ENCODE measurements around the gene EHF. TPM values are rescaled to one million over a fixed set of nuclear protein-coding genes. Genes with fewer than 3 reads are reported as not detected.

Gene EHF
- total RNA-seq, 2 donors from 2014 or later: 21.4 to 40.5 TPM

GRCh38 chr11:34616830-34617504 is 3.9 kb upstream of the EHF start:
- TF ChIP-seq POLR2A (IDR thresholded peaks at IDR 0.05): no peak
- TF ChIP-seq CTCF (IDR thresholded peaks at IDR 0.05): no peak
- no peaks in the 10 kb centered on the region for H3K9me3 ChIP-seq
- H3K27me3 ChIP-seq: no peaks in the 10 kb centered on the region
- 11 to 12% methylated on average over 6 to 7 of the region's 7 CpGs for whole genome bisulfite sequencing, 2 donors
- H3K36me3 ChIP-seq (replicated peaks in 1 of 2; ENCODE audit: insufficient read depth in 1 of 2, low read depth in 2 of 2): no peaks in the 10 kb centered on the region
- H3K4me1 ChIP-seq: peaks cover 75% of the 10 kb centered on the region
- DNase-seq (peak in 3 of 4 donors; percentile 38 to 68 (median 47)), ATAC-seq (no peak)
- H3K27ac ChIP-seq: peak overlapping the region in 3 of 4 donors; percentile 40 to 59 (median 45)
- H3K4me3 ChIP-seq: no peak overlapping the region
- intact Hi-C loops (cut with DNase I): no loop called here

GRCh38 chr11:34618406-34618805 is 2.5 kb upstream of the EHF start:
- peak overlapping the region in 1 of 4 donors; percentile 17 for H3K27ac ChIP-seq
- no peak for DNase-seq
- H3K9me3 ChIP-seq: no peaks in the 10 kb centered on the region
- WGBS, 2 donors: 87 to 93% methylated on average over 2 of the region's 2 CpGs
- H3K4me3 ChIP-seq: no peak overlapping the region
- peaks cover 62% of the 10 kb centered on the region for H3K4me1 ChIP-seq
- H3K27me3 ChIP-seq: no peaks in the 10 kb centered on the region
- ATAC-seq: no peak
- no peaks in the 10 kb centered on the region for H3K36me3 ChIP-seq (replicated peaks in 1 of 2; ENCODE audit: insufficient read depth in 1 of 2, low read depth in 2 of 2)
- intact Hi-C loops (cut with DNase I): no loop called here
- TF ChIP-seq POLR2A (IDR thresholded peaks at IDR 0.05) (no peak), CTCF (IDR thresholded peaks at IDR 0.05) (no peak)

GRCh38 chr11:34619062-34619516 is 1.8 kb upstream of the EHF start:
- WGBS, 2 donors: 48 to 70% methylated on average over 2 of the region's 2 CpGs
- Histone ChIP-seq H3K27me3 (no peaks in the 10 kb centered on the region), H3K27ac (peak overlapping the region; percentile 33 to 90 (median 68)), H3K4me3 (no peak overlapping the region), H3K36me3 (replicated peaks in 1 of 2; ENCODE audit: insufficient read depth in 1 of 2, low read depth in 2 of 2) (no peaks in the 10 kb centered on the region), H3K9me3 (no peaks in the 10 kb centered on the region), H3K4me1 (peaks cover 56% of the 10 kb centered on the region)
- ATAC-seq (no peak), DNase-seq (no peak)
- TF ChIP-seq POLR2A (IDR thresholded peaks at IDR 0.05) (no peak), CTCF (IDR thresholded peaks at IDR 0.05) (no peak)
- intact Hi-C loops (cut with DNase I): no loop called here

GRCh38 chr11:34620202-34620601 is 691 bp upstream of the EHF start:
- intact Hi-C loops (cut with DNase I): no loop called here
- Histone ChIP-seq H3K27ac (peak overlapping the region; percentile 39 to 90 (median 82)), H3K4me1 (peaks cover 48% of the 10 kb centered on the region), H3K36me3 (replicated peaks in 1 of 2; ENCODE audit: insufficient read depth in 1 of 2, low read depth in 2 of 2) (no peaks in the 10 kb centered on the region), H3K9me3 (no peaks in the 10 kb centered on the region), H3K4me3 (no peak overlapping the region), H3K27me3 (no peaks in the 10 kb centered on the region)
- TF ChIP-seq POLR2A (IDR thresholded peaks at IDR 0.05) (no peak), CTCF (IDR thresholded peaks at IDR 0.05) (no peak)
- no peak for DNase-seq
- 42 to 75% methylated on average over 2 of the region's 2 CpGs for WGBS, 2 donors
- ATAC-seq: no peak

GRCh38 chr11:34621876-34622275 is 983 bp downstream of the EHF start:
- H3K27me3 ChIP-seq: no peaks in the 10 kb centered on the region
- DNase-seq (no peak), ATAC-seq (no peak)
- intact Hi-C loops (cut with DNase I): no loop called here
- H3K36me3 ChIP-seq (replicated peaks in 1 of 2; ENCODE audit: insufficient read depth in 1 of 2, low read depth in 2 of 2): no peaks in the 10 kb centered on the region
- peaks cover 39% of the 10 kb centered on the region for H3K4me1 ChIP-seq
- H3K27ac ChIP-seq: peak overlapping the region; percentile 74 to 90 (median 86)
- no peak for TF ChIP-seq POLR2A (IDR thresholded peaks at IDR 0.05)
- no peak for TF ChIP-seq CTCF (IDR thresholded peaks at IDR 0.05)
- WGBS, 2 donors: 53 to 90% methylated on average over 2 of the region's 2 CpGs
- H3K4me3 ChIP-seq: peak overlapping the region in 1 of 2 donors; percentile 6
- no peaks in the 10 kb centered on the region for H3K9me3 ChIP-seq

All from body of pancreas (tissue), 4 donors.